ENCODE results near the gene ATAD1.

- TF ChIP-seq NR1H2 (CRISPR knock-in tag; IDR thresholded peaks at IDR 0.05) (no peak), GABPA (tag; conservative IDR thresholded peaks at IDR 0.05; ENCODE audit: low read depth) (no peak), LEF1 (IDR thresholded peaks at IDR 0.05) (no peak), CEBPZ (IDR thresholded peaks at IDR 0.05; ENCODE audit: borderline replicate concordance, low read depth, low read length) (no peak), PHF8 (IDR thresholded peaks at IDR 0.05; ENCODE audit: borderline replicate concordance, low read length) (no peak), ZNF609 (CRISPR knock-in tag; IDR thresholded peaks at IDR 0.05; ENCODE audit: borderline replicate concordance) (no peak), TAF1 (IDR thresholded peaks at IDR 0.05; ENCODE audit: control insufficient read depth, extremely low read depth, insufficient read depth, low read length, severe bottlenecking) (no peak), STAT5B (CRISPR knock-in tag; IDR thresholded peaks at IDR 0.05) (no peak)
- TF ChIP-seq, protein P1, sequence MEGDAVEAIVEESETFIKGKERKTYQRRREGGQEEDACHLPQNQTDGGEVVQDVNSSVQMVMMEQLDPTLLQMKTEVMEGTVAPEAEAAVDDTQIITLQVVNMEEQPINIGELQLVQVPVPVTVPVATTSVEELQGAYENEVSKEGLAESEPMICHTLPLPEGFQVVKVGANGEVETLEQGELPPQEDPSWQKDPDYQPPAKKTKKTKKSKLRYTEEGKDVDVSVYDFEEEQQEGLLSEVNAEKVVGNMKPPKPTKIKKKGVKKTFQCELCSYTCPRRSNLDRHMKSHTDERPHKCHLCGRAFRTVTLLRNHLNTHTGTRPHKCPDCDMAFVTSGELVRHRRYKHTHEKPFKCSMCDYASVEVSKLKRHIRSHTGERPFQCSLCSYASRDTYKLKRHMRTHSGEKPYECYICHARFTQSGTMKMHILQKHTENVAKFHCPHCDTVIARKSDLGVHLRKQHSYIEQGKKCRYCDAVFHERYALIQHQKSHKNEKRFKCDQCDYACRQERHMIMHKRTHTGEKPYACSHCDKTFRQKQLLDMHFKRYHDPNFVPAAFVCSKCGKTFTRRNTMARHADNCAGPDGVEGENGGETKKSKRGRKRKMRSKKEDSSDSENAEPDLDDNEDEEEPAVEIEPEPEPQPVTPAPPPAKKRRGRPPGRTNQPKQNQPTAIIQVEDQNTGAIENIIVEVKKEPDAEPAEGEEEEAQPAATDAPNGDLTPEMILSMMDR (IDR thresholded peaks at IDR 0.05 in 2 of 3, conservative IDR thresholded peaks at IDR 0.05 in 1 of 3; ENCODE audit: insufficient read depth in 2 of 3, low read depth in 1 of 3, low read length in 3 of 3): no peak
Measured at GRCh38 chr10:87765666-87766376, 52.2 kb downstream of the ATAD1 start.
